ENCODE measurements around the gene TPCN2. TPM values are rescaled to one million over a fixed set of nuclear protein-coding genes. Genes with fewer than 3 reads are reported as not detected.

TPCN2 gene
- total and polyA plus RNA-seq, 9 of the 15 experiments (the other 6 are each of a cell fraction or from before 2014, with no cell fraction given) = 0.66 to 10.2 (median 4.6) TPM

GRCh38 chr11:69030301-69030700 lies 18.4 kb upstream of the TPCN2 start:
- H3K4me3 ChIP-seq = no peak overlapping the region
- H3K4me2 ChIP-seq (ENCODE audit: insufficient read depth, low read length) = no peak overlapping the region
- H3K79me2 ChIP-seq (ENCODE audit: control insufficient read depth, insufficient read depth, low read length) = no peaks in the 10 kb centered on the region
- H3K4me1 ChIP-seq (replicated peaks in 1 of 2; ENCODE audit: control insufficient read depth in 2 of 2, insufficient read depth in 2 of 2, low read length in 2 of 2) = peaks cover 0 to 4% of the 10 kb centered on the region in 2 experiments; a peak in 1 of 5 replicates
- CTCF ChIA-PET (ENCODE audit: low intra/inter-chr PET ratio) = no interaction called here
- BruUV-seq (replicated peaks) = no TSS peak
- H4K20me1 ChIP-seq (replicated peaks; ENCODE audit: control insufficient read depth, insufficient read depth, low read length) = peaks cover 8% of the 10 kb centered on the region; the same call in 1 of the 2 replicates
- no peaks in the 10 kb centered on the region for H3K36me3 ChIP-seq (ENCODE audit: control insufficient read depth, insufficient read depth, low read length)
- no peaks in the 10 kb centered on the region for H3K9me3 ChIP-seq (replicated peaks; ENCODE audit: control insufficient read depth, insufficient read depth, low read depth, low read length)
- no peak for DNase-seq (ENCODE audit: extremely low read depth in 1 of 4, low spot score in 3 of 4)
- no peak overlapping the region for H3K9ac ChIP-seq (ENCODE audit: insufficient read depth in 1 of 2, low read depth in 2 of 2, low read length in 2 of 2)
- peaks cover 29 to 55% of the 10 kb centered on the region in 2 experiments for H3K27me3 ChIP-seq (ENCODE audit: control insufficient read depth in 2 of 2, insufficient read depth in 2 of 2, low read length in 2 of 2)
- no peak for FAIRE-seq
- TF ChIP-seq CEBPG (CRISPR knock-in tag; IDR thresholded peaks at IDR 0.05) (no peak), CEBPG (tag; conservative IDR thresholded peaks at IDR 0.05 in 1 of 2, IDR thresholded peaks at IDR 0.05 in 1 of 2) (peak; percentile 58 to 69; a peak in 3 of 4 replicates), IRF2 (CRISPR knock-in tag; IDR thresholded peaks at IDR 0.05) (no peak), SIN3A (IDR thresholded peaks at IDR 0.05; ENCODE audit: borderline replicate concordance in 2 of 2, control insufficient read depth in 1 of 2, low read depth in 2 of 2, low read length in 2 of 2) (no peak), CEBPB (tag; IDR thresholded peaks at IDR 0.05) (0 out of 2 replicates have a peak, but pooled peaks have one; percentile 17)
- WGBS (ENCODE audit: insufficient coverage, low coverage, missing lambda C conversion rate) = 5% methylated on average over 6 of the region's 6 CpGs
- no peak overlapping the region for H3K27ac ChIP-seq (ENCODE audit: extremely low read depth, low read depth, low read length)
- no peak for ATAC-seq
- H2AFZ ChIP-seq (ENCODE audit: low read depth, low read length) = no peak overlapping the region
- in situ Hi-C loops (cut with MboI) (no loop called here), intact Hi-C loops (cut with micrococcal nuclease) (no loop called here)
- H3K9me1 ChIP-seq (ENCODE audit: control insufficient read depth, insufficient read depth, low read length) = no peaks in the 10 kb centered on the region
- POLR2A ChIA-PET = interaction anchor here (0.7 kb wide), 1 partner anchor 439 kb away, joined by 3 read pairs; no protein-coding TSS in a partner anchor

- in situ Hi-C loops (cut with MboI) = no loop called here
Observed at GRCh38 chr11:69032833-69033232, 15.9 kb upstream of the TPCN2 start.

More at GRCh38 chr11:69032833-69033232, 15.9 kb upstream of the TPCN2 start:
- no TSS peak for BruUV-seq (replicated peaks)
- no peak overlapping the region for H3K4me2 ChIP-seq (ENCODE audit: insufficient read depth, low read length)
- ATAC-seq (no peak), DNase-seq (ENCODE audit: extremely low read depth in 1 of 4, low spot score in 3 of 4) (no peak), FAIRE-seq (no peak)
- intact Hi-C loops (cut with micrococcal nuclease) = no loop called here
- no peaks in the 10 kb centered on the region for H3K9me1 ChIP-seq (ENCODE audit: control insufficient read depth, insufficient read depth, low read length)
- no peaks in the 10 kb centered on the region for H3K9me3 ChIP-seq (replicated peaks; ENCODE audit: control insufficient read depth, insufficient read depth, low read depth, low read length)
- 0 out of 2 replicates have a peak, but pooled peaks cover 8% of the 10 kb centered on the region for H4K20me1 ChIP-seq (replicated peaks; ENCODE audit: control insufficient read depth, insufficient read depth, low read length)
- H3K27ac ChIP-seq (ENCODE audit: extremely low read depth, low read depth, low read length) = no peak overlapping the region
- H2AFZ ChIP-seq (ENCODE audit: low read depth, low read length) = no peak overlapping the region
- no peaks in the 10 kb centered on the region for H3K36me3 ChIP-seq (ENCODE audit: control insufficient read depth, insufficient read depth, low read length)
- CTCF ChIA-PET (ENCODE audit: low intra/inter-chr PET ratio) = no interaction called here
- peaks cover 0 to 4% of the 10 kb centered on the region in 2 experiments; a peak in 1 of 5 replicates for H3K4me1 ChIP-seq (replicated peaks in 1 of 2; ENCODE audit: control insufficient read depth in 2 of 2, insufficient read depth in 2 of 2, low read length in 2 of 2)
- peaks cover 30 to 67% of the 10 kb centered on the region in 2 experiments for H3K27me3 ChIP-seq (ENCODE audit: control insufficient read depth in 2 of 2, insufficient read depth in 2 of 2, low read length in 2 of 2)
- H3K79me2 ChIP-seq (ENCODE audit: control insufficient read depth, insufficient read depth, low read length) = no peaks in the 10 kb centered on the region
- no peak overlapping the region for H3K9ac ChIP-seq (ENCODE audit: insufficient read depth in 1 of 2, low read depth in 2 of 2, low read length in 2 of 2)
- WGBS (ENCODE audit: insufficient coverage, low coverage, missing lambda C conversion rate) = 2% methylated on average over 7 of the region's 7 CpGs
- TF ChIP-seq ZFP36 (IDR thresholded peaks at IDR 0.05; ENCODE audit: low read depth, low read length, partially characterized antibody) (peak; percentile 87), MYNN (IDR thresholded peaks at IDR 0.05) (no peak), MYNN (CRISPR knock-in tag; IDR thresholded peaks at IDR 0.05) (no peak)
- no peak overlapping the region for H3K4me3 ChIP-seq
- POLR2A ChIA-PET = interaction anchor here (1.4 kb wide), 1 partner anchor 22 kb away, joined by 3 read pairs; no protein-coding TSS in a partner anchor

Data from K562 (cell line).